Measurements from ENCODE around the gene CCNL2.

The CCNL2 gene

DNA sequence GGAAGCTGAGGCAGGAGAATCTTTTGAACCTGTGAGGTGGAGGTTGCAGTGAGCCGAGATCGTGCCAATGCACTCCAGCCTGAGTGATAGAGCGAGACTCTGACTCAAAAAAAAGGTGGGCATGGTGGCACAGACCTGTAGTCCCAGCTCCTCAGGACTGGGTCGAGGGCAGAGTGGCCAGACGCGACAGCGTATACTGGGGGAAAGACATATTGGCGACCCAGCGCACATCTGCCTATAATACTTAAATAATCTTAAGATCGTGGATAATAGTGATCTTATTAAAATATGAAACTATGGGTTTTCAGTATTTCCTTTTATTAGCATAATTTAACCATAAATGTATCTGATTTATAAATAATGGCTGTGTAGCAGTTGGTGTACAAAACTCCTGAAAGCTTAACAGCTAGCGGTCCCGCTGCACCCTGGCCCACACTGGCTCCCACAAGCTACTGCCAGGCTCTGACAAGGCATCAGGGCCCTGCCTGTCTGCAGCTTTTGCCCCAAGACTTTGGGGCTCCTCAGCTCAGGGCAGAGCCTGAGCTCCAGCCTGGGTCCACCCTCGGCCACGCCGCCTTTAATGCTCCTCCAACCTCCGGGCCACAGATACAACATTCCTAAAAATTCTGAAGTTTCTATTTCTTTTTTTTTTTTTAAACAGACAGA lies 21.5 kb downstream of the CCNL2 start:
- H3K4me3 ChIP-seq (ENCODE audit: low read length): no peak overlapping the region
- DNase-seq (ENCODE audit: low read depth): no peak
- TF ChIP-seq CTCF (conservative IDR thresholded peaks at IDR 0.05; ENCODE audit: low read length): no peak

DNA sequence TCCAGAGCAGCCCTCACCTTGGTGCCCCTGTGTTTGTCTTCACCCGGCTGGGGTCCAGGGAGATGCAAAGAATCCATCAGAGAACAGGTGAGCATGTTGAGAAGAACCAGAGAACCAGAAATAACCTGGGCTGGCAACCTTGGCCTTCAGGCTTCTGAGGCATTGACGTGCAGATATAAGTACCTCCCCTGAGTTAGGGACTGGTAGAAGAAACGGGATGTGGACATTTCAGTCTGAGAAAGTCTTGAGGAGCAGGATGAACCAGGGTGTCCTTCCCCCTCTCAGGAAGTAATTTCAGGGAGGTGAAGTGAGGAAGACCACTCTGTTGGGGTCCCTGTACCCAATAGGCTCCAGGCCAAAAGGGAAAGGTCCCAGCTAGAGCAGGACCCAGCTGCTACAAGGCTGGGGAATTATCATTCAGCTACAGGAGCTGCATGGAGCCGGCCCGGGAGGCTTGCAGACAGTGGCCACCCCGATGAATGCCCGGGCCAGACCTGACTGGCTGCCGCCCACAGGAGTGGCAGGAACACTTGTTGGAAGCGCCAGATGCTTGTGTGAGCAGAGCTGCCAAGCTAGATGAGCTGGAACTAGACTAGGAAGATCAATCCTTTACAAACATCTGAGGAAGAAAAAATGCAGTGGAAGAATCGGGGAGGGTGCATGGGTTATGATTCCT lies 22.4 kb downstream of the CCNL2 start:
- no peak for TF ChIP-seq CTCF (conservative IDR thresholded peaks at IDR 0.05; ENCODE audit: low read length)
- no peak overlapping the region; the same call in 1 of the 2 replicates for H3K4me3 ChIP-seq (ENCODE audit: low read length)

GRCh38 chr1:1374929-1375662 lies 24.0 kb downstream of the CCNL2 start, which contains the start of gene AURKAIP1:
AURKAIP1 (minus strand) TSS chr1:1375207; CDS start chr1:1374756, 451 bp downstream.
- peak within 1 kb of the TSS; percentile 87 for H3K4me3 ChIP-seq (ENCODE audit: low read length)
- peak; percentile 100 for DNase-seq (ENCODE audit: low read depth)
- peak; percentile 33 for TF ChIP-seq CTCF (conservative IDR thresholded peaks at IDR 0.05; ENCODE audit: low read length)

More for the DNA sequence above, 22.4 kb downstream of the CCNL2 start:
- DNase-seq (ENCODE audit: low read depth): no peak

DNA sequence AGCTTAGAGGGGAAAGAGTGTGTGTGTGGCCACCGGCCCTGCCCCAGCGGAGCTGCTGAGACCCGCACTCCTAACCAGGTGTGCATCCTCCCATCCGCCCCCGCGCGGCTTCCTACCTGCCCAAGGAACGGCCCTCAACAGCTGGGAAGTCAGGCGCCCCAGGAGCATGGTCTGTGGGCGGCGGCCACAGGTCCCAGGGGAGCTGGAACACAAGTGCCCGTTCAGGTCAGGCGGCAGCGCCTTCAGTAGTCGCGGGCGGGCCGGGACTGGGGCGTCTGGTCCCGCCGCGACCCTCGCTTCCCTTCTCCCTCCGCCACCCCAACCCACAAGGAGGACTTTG lies 24.6 kb downstream of the CCNL2 start:
- no peak for TF ChIP-seq CTCF (conservative IDR thresholded peaks at IDR 0.05; ENCODE audit: low read length)
- no peak for DNase-seq (ENCODE audit: low read depth)
- peak overlapping the region; percentile 87 for H3K4me3 ChIP-seq (ENCODE audit: low read length)

- no peak for TF ChIP-seq CTCF (conservative IDR thresholded peaks at IDR 0.05; ENCODE audit: low read length)
- no peak for DNase-seq (ENCODE audit: low read depth)
- peak overlapping the region; percentile 87 for H3K4me3 ChIP-seq (ENCODE audit: low read length)
Observed at GRCh38 chr1:1373815-1374588, 25.1 kb downstream of the CCNL2 start.

- TF ChIP-seq CTCF (conservative IDR thresholded peaks at IDR 0.05; ENCODE audit: low read length): no peak
- no peak for DNase-seq (ENCODE audit: low read depth)
- peak overlapping the region; percentile 87 for H3K4me3 ChIP-seq (ENCODE audit: low read length)
Observed at GRCh38 chr1:1373051-1373814, 25.9 kb downstream of the CCNL2 start.
